ENCODE data around the gene MYOF.

DNA sequence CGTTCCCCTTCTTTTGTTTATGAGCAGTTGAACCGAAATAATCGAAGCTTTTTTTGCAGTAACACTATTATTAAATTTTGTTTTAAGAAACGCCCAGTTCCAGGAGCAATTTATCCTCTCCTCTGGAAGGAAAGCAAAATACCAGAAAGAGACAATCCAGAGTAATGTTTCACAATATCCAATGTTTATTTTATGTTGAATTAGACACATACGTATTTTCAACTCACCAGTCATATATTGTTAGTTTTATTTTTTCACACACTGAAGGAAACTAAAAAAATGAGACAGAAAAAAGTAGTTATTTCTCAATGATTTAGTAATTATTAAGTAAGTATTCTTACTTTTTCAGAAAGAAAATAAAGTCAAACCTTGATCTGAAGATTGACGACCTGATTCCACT lies 85.1 kb downstream of the MYOF start:
- no peak for TF ChIP-seq CTCF (IDR thresholded peaks at IDR 0.05)
- TF ChIP-seq POLR2A (IDR thresholded peaks at IDR 0.05), result no peak
- no peak for TF ChIP-seq POLR2AphosphoS5 (IDR thresholded peaks at IDR 0.05)
